MM.1S (cell line): ENCODE measurements around the gene ACACB.

ENCODE experiments used
- EZH2 ChIP-seq: fragments of 300-600 bp; sonication (generic); optimal IDR thresholded peaks from 2 replicates; pipeline ENCODE3; 2017; ENCODE audit warnings: low read depth, mild to moderate bottlenecking, antibody characterized with exemption, low read length, mixed read lengths
- EZH2phosphoT487 ChIP-seq: fragments of 300-600 bp; sonication (generic); IDR thresholded peaks from 2 replicates; pipeline ENCODE4 v1.6.1; 2018; ENCODE audit warnings: antibody characterized with exemption, low read length
- TF ChIP-seq, protein P1 (sequence below): fragments of 300-600 bp; sonication (generic); IDR thresholded peaks from 2 replicates; pipeline ENCODE4 v1.5.1; 2016; ENCODE audit warnings: antibody characterized with exemption, low read length, mixed read lengths

DNA sequence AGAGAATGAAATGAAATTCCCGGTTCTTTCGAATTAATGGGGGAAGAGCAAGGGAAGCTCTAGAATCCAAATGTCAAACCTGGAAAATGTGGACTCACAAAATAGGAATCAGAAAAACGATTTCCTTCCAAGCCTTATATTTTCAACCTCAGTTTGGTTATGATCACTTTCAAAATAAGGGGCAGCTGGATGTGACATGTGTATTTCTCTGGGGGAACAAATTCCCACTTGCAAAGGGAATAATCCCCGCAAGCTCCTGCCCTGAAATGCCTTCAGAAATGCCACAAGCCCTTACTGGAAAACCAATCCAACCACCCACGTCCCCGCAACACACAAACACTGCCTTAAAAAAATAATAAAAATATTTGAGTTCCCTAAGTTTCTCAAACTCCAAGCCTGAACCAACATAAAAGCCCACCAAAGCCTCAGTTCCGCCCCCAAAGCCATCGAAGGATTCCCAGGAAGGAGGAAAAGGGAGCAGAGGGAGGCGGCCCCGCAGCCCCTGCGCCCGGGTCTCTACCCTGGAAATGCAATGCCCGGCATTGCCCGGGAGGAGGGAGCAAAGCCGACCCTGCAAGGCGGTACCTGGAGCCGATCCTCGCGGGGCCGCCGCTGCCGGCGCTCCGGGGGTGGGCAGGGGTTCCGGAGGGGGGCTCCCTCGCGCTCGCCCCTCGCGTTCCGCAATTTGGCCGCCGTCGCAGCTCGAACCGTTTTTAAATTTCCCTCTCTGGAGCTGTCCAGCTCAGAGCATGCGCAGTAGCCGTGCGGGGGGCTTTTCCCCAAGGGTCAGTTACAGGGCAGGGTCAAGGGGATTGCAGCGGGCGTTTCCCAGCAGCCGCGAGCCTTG, 192.4 kb downstream of the ACACB start, which contains the start of gene FOXN4:
- TF ChIP-seq EZH2 (no peak), EZH2phosphoT487 (no peak)
- TF ChIP-seq, protein P1, sequence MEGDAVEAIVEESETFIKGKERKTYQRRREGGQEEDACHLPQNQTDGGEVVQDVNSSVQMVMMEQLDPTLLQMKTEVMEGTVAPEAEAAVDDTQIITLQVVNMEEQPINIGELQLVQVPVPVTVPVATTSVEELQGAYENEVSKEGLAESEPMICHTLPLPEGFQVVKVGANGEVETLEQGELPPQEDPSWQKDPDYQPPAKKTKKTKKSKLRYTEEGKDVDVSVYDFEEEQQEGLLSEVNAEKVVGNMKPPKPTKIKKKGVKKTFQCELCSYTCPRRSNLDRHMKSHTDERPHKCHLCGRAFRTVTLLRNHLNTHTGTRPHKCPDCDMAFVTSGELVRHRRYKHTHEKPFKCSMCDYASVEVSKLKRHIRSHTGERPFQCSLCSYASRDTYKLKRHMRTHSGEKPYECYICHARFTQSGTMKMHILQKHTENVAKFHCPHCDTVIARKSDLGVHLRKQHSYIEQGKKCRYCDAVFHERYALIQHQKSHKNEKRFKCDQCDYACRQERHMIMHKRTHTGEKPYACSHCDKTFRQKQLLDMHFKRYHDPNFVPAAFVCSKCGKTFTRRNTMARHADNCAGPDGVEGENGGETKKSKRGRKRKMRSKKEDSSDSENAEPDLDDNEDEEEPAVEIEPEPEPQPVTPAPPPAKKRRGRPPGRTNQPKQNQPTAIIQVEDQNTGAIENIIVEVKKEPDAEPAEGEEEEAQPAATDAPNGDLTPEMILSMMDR = no peak
